HepG2 (cell line): Measurements from ENCODE around the gene TOP3B. TPM values are rescaled to one million over a fixed set of nuclear protein-coding genes. Genes with fewer than 3 reads are reported as not detected.

Experiments
- ATAC-seq: fragments of 200-7000 bp; cut with Tn5 transposase; 3 replicates; pipeline ENCODE4 v1.9.1; 2020; ENCODE audit warnings: mild to moderate bottlenecking, moderate library complexity
- BruUV-seq: library from RNA; stranded (reverse); fragments of 400-500 nt; replicated peaks from 2 replicates; lab custom pipeline; 2021; lab: Mats Ljungman, UMichigan
- CTCF ChIA-PET: fragments of 300-600 bp; formaldehyde crosslinking; extraction: SDS; loops from one replicate; lab custom pipeline; 2021; ENCODE audit warnings: low total read pairs, inconsistent platforms, low intra/inter-chr PET ratio; lab: Yijun Ruan, JAX
- POLR2A ChIA-PET: fragments of 350-600 bp; sonication (Branson Sonifier 250); formaldehyde crosslinking; loops from one replicate; lab custom pipeline; 2020; ENCODE audit warnings: antibody characterized with exemption, inconsistent platforms; lab: Yijun Ruan, JAX
- DNase-seq: peaks from one replicate; pipeline ENCODE4 v3.0.0-alpha.2; 2015; ENCODE audit warnings: low spot score
- FAIRE-seq: peaks from 3 replicates; lab custom pipeline; 2011; peaks lifted over from hg19 to GRCh38; lab: Jason Lieb, UNC
- H2AFZ ChIP-seq: one replicate; pipeline ENCODE4 v1.6.1; 2011; ENCODE audit warnings: low read length, inconsistent platforms
- H3K27ac ChIP-seq: fragments of 300-600 bp; 3 replicates; pipeline ENCODE4 v1.8.0; 2011; ENCODE audit warnings: mixed run types, mild to moderate bottlenecking, mixed read lengths, low read length, inconsistent platforms; ENCODE audit not compliant: insufficient read depth; ENCODE audit errors: extremely low read length
- H3K27me3 ChIP-seq, 2 experiments: fragments of 200-600 bp in 1 of 2; 2 replicates in 1 of 2; 3 replicates in 1 of 2; pipeline versions ENCODE4 v1.6.0 to v1.8.0; 2011; ENCODE audit warnings: low read length in 2 of 2, mild to moderate bottlenecking in 2 of 2, moderate library complexity in 2 of 2, inconsistent platforms in 1 of 2; ENCODE audit not compliant: insufficient read depth in 2 of 2, control insufficient read depth in 1 of 2
- H3K36me3 ChIP-seq, 2 experiments: fragments of 200-600 bp in 1 of 2; replicated peaks in 1 of 2; 2 replicates in 1 of 2; 3 replicates in 1 of 2; pipeline versions ENCODE4 v1.5.1 to v1.8.0; 2011; ENCODE audit warnings: low read length in 2 of 2, inconsistent platforms in 1 of 2; ENCODE audit not compliant: insufficient read depth in 2 of 2, control insufficient read depth in 1 of 2
- H3K4me1 ChIP-seq: 2 replicates; pipeline ENCODE4 v1.5.1; 2012; ENCODE audit warnings: low read length, inconsistent platforms; ENCODE audit not compliant: insufficient read depth
- H3K4me2 ChIP-seq: 2 replicates; pipeline ENCODE4 v1.6.0; 2011; ENCODE audit warnings: low read depth, low read length, inconsistent platforms
- H3K4me3 ChIP-seq, 3 experiments: fragments of 200-600 bp in 1 of 3; sonication (generic), shearing (Covaris generic) in 1 of 3; replicated peaks in 1 of 3; 2 replicates each; pipeline ENCODE4 v1.5.1; 2011 to 2016; ENCODE audit warnings: low read length in 3 of 3, inconsistent platforms in 2 of 3, low read depth in 2 of 3, mild to moderate bottlenecking in 2 of 3, control low read depth in 1 of 3, mixed read lengths in 1 of 3; ENCODE audit not compliant: insufficient read depth in 1 of 3
- H3K79me2 ChIP-seq: one replicate; pipeline ENCODE4 v1.6.1; 2011; ENCODE audit warnings: low read length, inconsistent platforms; ENCODE audit not compliant: insufficient read depth
- H3K9ac ChIP-seq: 2 replicates; pipeline ENCODE4 v1.6.0; 2011; ENCODE audit warnings: mild to moderate bottlenecking, low read depth, low read length, inconsistent platforms; ENCODE audit not compliant: insufficient read depth
- H3K9me3 ChIP-seq: 2 replicates; pipeline ENCODE4 v1.5.1; 2012; ENCODE audit warnings: mild to moderate bottlenecking, low read length
- H4K20me1 ChIP-seq: 2 replicates; pipeline ENCODE4 v1.6.0; 2011; ENCODE audit warnings: inconsistent platforms, mild to moderate bottlenecking, low read length, moderate library complexity; ENCODE audit not compliant: insufficient read depth
- ATF2 ChIP-seq: sonication (generic); formaldehyde crosslinking; IDR thresholded peaks from 2 replicates; pipeline ENCODE4 v1.4.0; 2020; ENCODE audit warnings: missing genetic modification reagents
- GMEB2 ChIP-seq: IDR thresholded peaks from 2 replicates; pipeline ENCODE4 v1.6.1; 2016; ENCODE audit warnings: missing biosample characterization, missing genetic modification reagents, low read depth
- GTF2F1 ChIP-seq: fragments of 150-350 bp; IDR thresholded peaks from 2 replicates; pipeline ENCODE4 v1.6.1; 2014; ENCODE audit warnings: low read length
- HOXD1 ChIP-seq: sonication (generic); formaldehyde crosslinking; IDR thresholded peaks from 2 replicates; pipeline ENCODE4 v1.5.0; 2020; ENCODE audit warnings: missing genetic modification reagents
- STAT6 ChIP-seq: sonication (generic); formaldehyde crosslinking; IDR thresholded peaks from 2 replicates; pipeline ENCODE4 v1.4.0; 2020; ENCODE audit warnings: missing genetic modification reagents, mild to moderate bottlenecking, borderline replicate concordance
- TOPORS ChIP-seq: sonication (generic); formaldehyde crosslinking; IDR thresholded peaks from 2 replicates; pipeline ENCODE4 v1.8.0; 2023; ENCODE audit warnings: mild to moderate bottlenecking, missing genetic modification reagents
- ZBTB20 ChIP-seq: sonication (generic); formaldehyde crosslinking; IDR thresholded peaks from 2 replicates; pipeline ENCODE4 v1.8.1; 2023; ENCODE audit warnings: missing genetic modification reagents, low read depth, mild to moderate bottlenecking, borderline replicate concordance
- ZBTB38 ChIP-seq: sonication (generic); formaldehyde crosslinking; IDR thresholded peaks from 2 replicates; pipeline ENCODE4 v1.5.1; 2020; ENCODE audit warnings: mild to moderate bottlenecking, missing genetic modification reagents
- ZBTB8A ChIP-seq: sonication (generic); formaldehyde crosslinking; IDR thresholded peaks from 2 replicates; pipeline ENCODE4 v1.4.0; 2020; ENCODE audit warnings: mild to moderate bottlenecking, low read depth, missing genetic modification reagents, borderline replicate concordance
- ZFP36 ChIP-seq: fragments of 150-350 bp; IDR thresholded peaks from 2 replicates; pipeline ENCODE4 v1.6.1; 2018; ENCODE audit warnings: borderline replicate concordance, low read length, low read depth; ENCODE audit not compliant: partially characterized antibody
- ZFP90 ChIP-seq: sonication (generic); formaldehyde crosslinking; IDR thresholded peaks from 2 replicates; pipeline ENCODE4 v1.8.0; 2022; ENCODE audit warnings: missing genetic modification reagents, mild to moderate bottlenecking, inconsistent platforms, borderline replicate concordance
- ZNF468 ChIP-seq: sonication (generic); formaldehyde crosslinking; IDR thresholded peaks from 2 replicates; pipeline ENCODE4 v1.8.0; 2022; ENCODE audit warnings: mild to moderate bottlenecking, moderate library complexity, missing genetic modification reagents
- ZNF510 ChIP-seq: sonication (generic); formaldehyde crosslinking; IDR thresholded peaks from 2 replicates; pipeline ENCODE4 v1.4.0; 2020; ENCODE audit warnings: low read depth, mild to moderate bottlenecking, missing genetic modification reagents
- ZNF747 ChIP-seq: sonication (generic); formaldehyde crosslinking; IDR thresholded peaks from 2 replicates; pipeline ENCODE4 v1.8.1; 2023; ENCODE audit warnings: missing genetic modification reagents, mild to moderate bottlenecking, borderline replicate concordance
- ZNF772 ChIP-seq: sonication (generic); formaldehyde crosslinking; IDR thresholded peaks from 2 replicates; pipeline ENCODE4 v1.5.0; 2020; ENCODE audit warnings: mild to moderate bottlenecking, missing genetic modification reagents
- ZNF775 ChIP-seq: sonication (generic); formaldehyde crosslinking; IDR thresholded peaks from 2 replicates; pipeline ENCODE4 v1.4.0; 2020; ENCODE audit warnings: missing genetic modification reagents, mild to moderate bottlenecking, moderate library complexity, borderline replicate concordance
- ZNF816 ChIP-seq: sonication (generic); formaldehyde crosslinking; IDR thresholded peaks from 2 replicates; pipeline ENCODE4 v1.8.0; 2022; ENCODE audit warnings: missing genetic modification reagents, mild to moderate bottlenecking, borderline replicate concordance
- WGBS: methylation state at CpG from one replicate; pipeline ENCODE4 v1.1.6; 2017; ENCODE audit warnings: low lambda C conversion rate; 5-methylcytosine and 5-hydroxymethylcytosine counted together
- in situ Hi-C: cut with HindIII; loops from 2 replicates; pipeline ENCODE4 v1.10.0; 2017; ENCODE audit warnings: low pct_unique_long_range_greater_than_20kb; ENCODE audit not compliant: extremely low pct_ligation_motif_present
- intact Hi-C: fragments of 100-400 bp; cut with micrococcal nuclease; formaldehyde crosslinking; loops from one replicate; pipeline ENCODE4 v1.10.0; 2022; ENCODE audit not compliant: unreplicated experiment
- polyA plus RNA-seq, 8 experiments: library from polyadenylated mRNA; depleted of rRNA in 3 of 8; stranded (reverse) in 7 of 8; unstranded in 1 of 8; fragments of >200 nt; fragmentation: Illumina TruSeq in 4 of 8; extraction: Trizol in 4 of 8; gene quantifications; 2 replicates each; pipeline versions ENCODE4 v1.2.1 to v1.2.3, GENCODE V29; 2011 to 2016; ENCODE audit warnings: low read depth in 4 of 8, missing spikeins in 1 of 8, mixed read lengths in 1 of 8; ENCODE audit not compliant: insufficient read depth in 1 of 8
- total RNA-seq, 5 experiments: library from RNA; depleted of rRNA; stranded (reverse); fragments of >200 nt; fragmentation: Illumina TruSeq; extraction: Trizol; gene quantifications; 2 replicates each; pipeline ENCODE4 v1.2.3, GENCODE V29; 2016; ENCODE audit warnings: low read depth in 1 of 5

TOP3B gene
- total and polyA plus RNA-seq, 2 of the 13 experiments (the other 11 are each of a cell fraction or from before 2014, with no cell fraction given), result 28.5 to 29.7 TPM

- TF ChIP-seq ZBTB20 (CRISPR knock-in tag) (no peak), ZFP90 (CRISPR knock-in tag) (no peak), ZBTB38 (CRISPR knock-in tag) (no peak), TOPORS (no peak), ZNF772 (CRISPR knock-in tag) (no peak)
Observed at GRCh38 chr22:21948824-21949568, 33.6 kb downstream of the TOP3B start (continued).

GRCh38 chr22:21948390-21948789 is 34.2 kb downstream of the TOP3B start:
- no peak for FAIRE-seq
- TF ChIP-seq ZNF468 (CRISPR knock-in tag) (no peak), ZFP36 (no peak), GTF2F1 (no peak), STAT6 (CRISPR knock-in tag) (no peak), ZNF775 (no peak), ZNF747 (CRISPR knock-in tag) (no peak), ZNF816 (CRISPR knock-in tag) (no peak), HOXD1 (CRISPR knock-in tag) (no peak), ZNF510 (no peak), ZBTB8A (CRISPR knock-in tag) (no peak), ATF2 (no peak), GMEB2 (no peak)
- TF ChIP-seq, all 625 proteins: peak for 0
- Histone ChIP-seq H3K9ac (no peak overlapping the region), H3K79me2 (no peaks in the 10 kb centered on the region), H2AFZ (no peak overlapping the region), H4K20me1 (peaks cover 7% of the 10 kb centered on the region; the same call in 1 of the 2 replicates), H3K4me3 (no peak overlapping the region), H3K9me3 (no peaks in the 10 kb centered on the region), H3K4me1 (peaks cover 16% of the 10 kb centered on the region), H3K36me3 (peaks cover 5 to 17% of the 10 kb centered on the region in 2 experiments; a peak in 3 of 5 replicates), H3K27ac (no peak overlapping the region), H3K4me2 (no peak overlapping the region), H3K27me3 (no peaks in the 10 kb centered on the region; a peak in 1 of 5 replicates)
- BruUV-seq, result no TSS peak
- ATAC-seq, result no peak
- intact Hi-C loops, result no loop called here
- ChIA-PET CTCF (no interaction called here), POLR2A (no interaction called here)
- DNase-seq, result no peak
- in situ Hi-C loops, result loop anchor here (5.0 kb wide), 1 partner anchor 236 kb away; no protein-coding TSS in a partner anchor
- 80% methylated on average over 7 of the region's 8 CpGs for WGBS
